SK-N-SH (cell line): ENCODE measurements around the gene DIP2A. TPM values are rescaled to one million over a fixed set of nuclear protein-coding genes. Genes with fewer than 3 reads are reported as not detected.
A peak's percentile ranks its signal among the peaks of the same experiment; 100 is the strongest.

Experiments
- CTCF ChIA-PET: fragments of 300-600, 350-600 bp; formaldehyde crosslinking; extraction: SDS; loops from one replicate; lab custom pipeline; 2021; lab: Yijun Ruan, JAX
- POLR2A ChIA-PET: fragments of 350-600 bp; sonication (Branson Sonifier 250); formaldehyde crosslinking; extraction: SDS; loops from one replicate; lab custom pipeline; 2020; ENCODE audit warnings: antibody characterized with exemption, inconsistent platforms; lab: Yijun Ruan, JAX
- DNase-seq: peaks from one replicate; pipeline ENCODE4 v3.0.0; 2012
- H2AFZ ChIP-seq: fragments of 200-600 bp; sonication (generic); 2 replicates; pipeline ENCODE4 v1.8.1; 2016; ENCODE audit warnings: antibody characterized with exemption, mild to moderate bottlenecking, low read depth
- H3F3A ChIP-seq: fragments of 200-600 bp; sonication (generic); replicated peaks from 2 replicates; pipeline ENCODE3; 2016; ENCODE audit warnings: antibody characterized with exemption, mild to moderate bottlenecking; ENCODE audit not compliant: insufficient read depth
- H3K27ac ChIP-seq, 2 experiments: fragments of 200-500 bp in 1 of 2; fragments of 200-600 bp in 1 of 2; sonication (Bioruptor generic) in 1 of 2; sonication (generic), shearing (Covaris generic) in 1 of 2; 2 replicates each; pipeline versions ENCODE4 v1.5.1 to v1.6.1; 2014 to 2016; ENCODE audit warnings: low read depth in 2 of 2, inconsistent platforms in 1 of 2, low read length in 1 of 2, mild to moderate bottlenecking in 1 of 2, mixed read lengths in 1 of 2
- H3K27me3 ChIP-seq: fragments of 200-600 bp; sonication (generic), shearing (Covaris generic); 2 replicates; pipeline ENCODE4 v1.6.1; 2016; ENCODE audit warnings: mixed run types; ENCODE audit not compliant: insufficient read depth
- H3K36me3 ChIP-seq, 2 experiments: fragments of 200-500 bp in 1 of 2; fragments of 200-600 bp in 1 of 2; sonication (Bioruptor generic) in 1 of 2; sonication (generic) in 1 of 2; replicated peaks in 1 of 2; 2 replicates each; pipeline versions ENCODE3 to v1.5.1; 2014 to 2016; ENCODE audit warnings: low read length in 1 of 2, mild to moderate bottlenecking in 1 of 2; ENCODE audit not compliant: insufficient read depth in 2 of 2, control insufficient read depth in 1 of 2
- H3K4me1 ChIP-seq, 2 experiments: fragments of 200-500 bp in 1 of 2; fragments of 200-600 bp in 1 of 2; sonication (Bioruptor generic) in 1 of 2; sonication (generic), shearing (Covaris generic) in 1 of 2; 2 replicates each; pipeline versions ENCODE4 v1.5.1 to v1.6.1; 2014 to 2016; ENCODE audit warnings: low read depth in 1 of 2, low read length in 1 of 2, mixed run types in 1 of 2; ENCODE audit not compliant: insufficient read depth in 2 of 2, control insufficient read depth in 1 of 2
- H3K4me2 ChIP-seq: fragments of 200-600 bp; sonication (generic), shearing (Covaris generic); 2 replicates; pipeline ENCODE4 v1.6.1; 2017; ENCODE audit warnings: mixed run types
- H3K4me3 ChIP-seq, 2 experiments: fragments of 200-500 bp in 1 of 2; fragments of 200-600 bp in 1 of 2; sonication (Bioruptor generic) in 1 of 2; sonication (generic), shearing (Covaris generic) in 1 of 2; 2 replicates each; pipeline versions ENCODE4 v1.5.1 to v1.8.1; 2014 to 2016; ENCODE audit warnings: low read depth in 2 of 2, inconsistent platforms in 1 of 2, low read length in 1 of 2, mild to moderate bottlenecking in 1 of 2, mixed read lengths in 1 of 2, moderate library complexity in 1 of 2
- H3K79me2 ChIP-seq: fragments of 200-600 bp; sonication (generic); 2 replicates; pipeline ENCODE4 v1.8.1; 2017; ENCODE audit warnings: mild to moderate bottlenecking; ENCODE audit not compliant: insufficient read depth
- H3K9ac ChIP-seq: fragments of 200-600 bp; sonication (generic); 2 replicates; pipeline ENCODE4 v1.6.1; 2017; ENCODE audit warnings: mixed run types
- H3K9me2 ChIP-seq: fragments of 200-600 bp; sonication (generic); 2 replicates; pipeline ENCODE4 v1.6.1; 2017; ENCODE audit warnings: mixed run types
- H3K9me3 ChIP-seq: fragments of 200-600 bp; sonication (generic); 2 replicates; pipeline ENCODE4 v1.6.1; 2017; ENCODE audit warnings: mixed run types, mild to moderate bottlenecking, moderate library complexity
- H4K20me1 ChIP-seq: fragments of 200-600 bp; sonication (generic); 2 replicates; pipeline ENCODE4 v1.6.1; 2017; ENCODE audit warnings: mild to moderate bottlenecking, mixed run types; ENCODE audit not compliant: insufficient read depth
- CHD2 ChIP-seq: fragments of 150-350 bp; IDR thresholded peaks from 2 replicates; pipeline ENCODE4 v1.6.1; 2018; ENCODE audit warnings: low read length; ENCODE audit not compliant: partially characterized antibody
- FOXM1 ChIP-seq: IDR thresholded peaks from 2 replicates; pipeline ENCODE4 v1.4.0; 2012; ENCODE audit warnings: low read depth, mild to moderate bottlenecking
- GABPA ChIP-seq: IDR thresholded peaks from 2 replicates; pipeline ENCODE4 v1.4.0; 2012; ENCODE audit warnings: low read depth, mild to moderate bottlenecking
- JUND ChIP-seq: IDR thresholded peaks from 2 replicates; pipeline ENCODE4 v1.4.0; 2012
- MEF2A ChIP-seq: IDR thresholded peaks from 2 replicates; pipeline ENCODE4 v1.4.0; 2012; ENCODE audit warnings: low read depth, borderline replicate concordance
- MXI1 ChIP-seq: IDR thresholded peaks from 2 replicates; pipeline ENCODE4 v1.6.1; 2012; ENCODE audit warnings: mild to moderate bottlenecking, low read depth, low read length, improper control_type of control experiment
- RAD21 ChIP-seq: IDR thresholded peaks from 2 replicates; pipeline ENCODE4 v1.6.1; 2012; ENCODE audit warnings: mild to moderate bottlenecking, low read length
- RFX5 ChIP-seq: IDR thresholded peaks from 2 replicates; pipeline ENCODE4 v1.6.1; 2012; ENCODE audit warnings: mild to moderate bottlenecking, improper control_type of control experiment, low read length
- RXRA ChIP-seq: IDR thresholded peaks from 2 replicates; pipeline ENCODE4 v1.4.0; 2012; ENCODE audit warnings: low read depth, mild to moderate bottlenecking, borderline replicate concordance
- SIN3A ChIP-seq: IDR thresholded peaks from 2 replicates; pipeline ENCODE4 v1.6.1; 2012; ENCODE audit warnings: low read depth, mild to moderate bottlenecking, low read length, moderate library complexity, borderline replicate concordance
- TEAD4 ChIP-seq: IDR thresholded peaks from 2 replicates; pipeline ENCODE4 v1.4.0; 2012; ENCODE audit warnings: mild to moderate bottlenecking, borderline replicate concordance; ENCODE audit not compliant: insufficient read depth
- YY1 ChIP-seq: IDR thresholded peaks from 2 replicates; pipeline ENCODE4 v1.4.0; 2012; ENCODE audit warnings: low read depth, mild to moderate bottlenecking
- WGBS: methylation state at CpG from one replicate; pipeline ENCODE4 v1.1.6; 2017; ENCODE audit warnings: low lambda C conversion rate; 5-methylcytosine and 5-hydroxymethylcytosine counted together
- polyA plus RNA-seq, 3 experiments: library from polyadenylated mRNA; depleted of rRNA; stranded (reverse); fragments of >200 nt; gene quantifications; 2 replicates each; pipeline ENCODE4 v1.2.3, GENCODE V29; 2012
- TF ChIP-seq, protein P1 (sequence below): fragments of 150-350 bp; IDR thresholded peaks from 2 replicates; pipeline ENCODE4 v1.6.1; 2017; ENCODE audit warnings: antibody characterized with exemption, low read length, low read depth, borderline replicate concordance
- TF ChIP-seq, protein P2 (sequence below): IDR thresholded peaks from 2 replicates; pipeline ENCODE4 v1.6.1; 2012; ENCODE audit warnings: mild to moderate bottlenecking, low read depth, low read length, moderate library complexity
- TF ChIP-seq, protein P3 (sequence below): IDR thresholded peaks from 2 replicates; pipeline ENCODE4 v1.4.0; 2012; ENCODE audit warnings: low read depth, borderline replicate concordance
- TF ChIP-seq, protein P4 (sequence below): fragments of 200-600 bp; sonication (generic); IDR thresholded peaks from 2 replicates; pipeline ENCODE4 v1.6.1; 2017; ENCODE audit warnings: antibody characterized with exemption, mild to moderate bottlenecking, moderate library complexity
- TF ChIP-seq, protein P5 (sequence below): IDR thresholded peaks from 2 replicates; pipeline ENCODE4; 2012
- TF ChIP-seq, protein P6 (sequence below): IDR thresholded peaks from 2 replicates; pipeline ENCODE4 v1.4.0; 2012; ENCODE audit warnings: low read depth, borderline replicate concordance

The DIP2A gene
- polyA plus RNA-seq, 1 of the 3 experiments (the other 2 are of a cell fraction), result 26.9 TPM

DNA sequence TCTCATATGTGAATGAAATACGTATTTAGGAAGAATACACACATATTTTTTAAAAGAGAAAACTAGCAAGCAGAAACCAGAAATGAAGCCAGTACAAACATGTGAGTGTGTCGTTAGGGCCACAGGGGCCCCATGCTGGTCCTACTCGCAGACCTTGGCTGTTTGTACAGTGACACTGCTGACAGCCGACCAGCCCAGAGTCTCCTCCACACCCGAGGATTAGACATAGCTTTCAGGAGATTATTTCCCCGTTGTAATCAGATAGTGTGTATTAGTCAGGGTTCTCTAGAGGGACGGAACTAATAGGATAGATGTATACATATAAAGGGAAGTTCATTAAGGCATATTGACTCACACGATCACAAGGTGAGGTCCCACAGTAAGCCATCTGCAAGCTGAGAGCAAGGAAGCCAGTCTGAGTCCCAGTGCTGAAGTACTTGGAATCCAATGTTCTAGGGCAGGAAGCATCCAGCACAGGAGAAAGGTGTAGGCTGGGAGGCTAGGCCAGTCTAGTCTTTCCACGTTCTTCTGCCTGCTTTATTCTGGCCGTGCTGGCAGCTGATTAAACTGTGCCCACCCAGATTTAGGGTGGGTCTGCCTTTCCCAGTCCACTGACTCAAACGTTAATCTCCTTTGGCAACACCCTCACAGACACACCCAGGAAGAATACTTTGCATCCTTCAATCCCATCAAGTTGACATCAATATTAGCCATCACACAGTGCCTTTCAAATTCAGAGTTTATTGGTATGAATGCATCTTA lies 51.2 kb downstream of the DIP2A start:
- no peaks in the 10 kb centered on the region for H3K9me2 ChIP-seq
- H3K4me3 ChIP-seq, result no peak overlapping the region
- CTCF ChIA-PET, result interaction anchor here (1.3 kb wide), 1 partner anchor 9 kb away, joined by 3 read pairs; no protein-coding TSS in a partner anchor
- H3K9ac ChIP-seq, result no peak overlapping the region
- peak overlapping the region in 1 of 2 experiments; percentile 65; a peak in 2 of 4 replicates for H3K27ac ChIP-seq
- peaks cover 20% of the 10 kb centered on the region for H3K79me2 ChIP-seq
- no peaks in the 10 kb centered on the region for H3K4me1 ChIP-seq
- H3K27me3 ChIP-seq, result no peaks in the 10 kb centered on the region
- H3F3A ChIP-seq, result peaks cover 22% of the 10 kb centered on the region
- TF ChIP-seq, protein P1, sequence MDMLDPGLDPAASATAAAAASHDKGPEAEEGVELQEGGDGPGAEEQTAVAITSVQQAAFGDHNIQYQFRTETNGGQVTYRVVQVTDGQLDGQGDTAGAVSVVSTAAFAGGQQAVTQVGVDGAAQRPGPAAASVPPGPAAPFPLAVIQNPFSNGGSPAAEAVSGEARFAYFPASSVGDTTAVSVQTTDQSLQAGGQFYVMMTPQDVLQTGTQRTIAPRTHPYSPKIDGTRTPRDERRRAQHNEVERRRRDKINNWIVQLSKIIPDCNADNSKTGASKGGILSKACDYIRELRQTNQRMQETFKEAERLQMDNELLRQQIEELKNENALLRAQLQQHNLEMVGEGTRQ, result no peak
- no peak for TF ChIP-seq RFX5
- no peak for TF ChIP-seq FOXM1
- no peak for TF ChIP-seq GABPA
- no peak for TF ChIP-seq CHD2
- no peak for TF ChIP-seq JUND
- no peak for TF ChIP-seq RAD21
- TF ChIP-seq, protein P2, sequence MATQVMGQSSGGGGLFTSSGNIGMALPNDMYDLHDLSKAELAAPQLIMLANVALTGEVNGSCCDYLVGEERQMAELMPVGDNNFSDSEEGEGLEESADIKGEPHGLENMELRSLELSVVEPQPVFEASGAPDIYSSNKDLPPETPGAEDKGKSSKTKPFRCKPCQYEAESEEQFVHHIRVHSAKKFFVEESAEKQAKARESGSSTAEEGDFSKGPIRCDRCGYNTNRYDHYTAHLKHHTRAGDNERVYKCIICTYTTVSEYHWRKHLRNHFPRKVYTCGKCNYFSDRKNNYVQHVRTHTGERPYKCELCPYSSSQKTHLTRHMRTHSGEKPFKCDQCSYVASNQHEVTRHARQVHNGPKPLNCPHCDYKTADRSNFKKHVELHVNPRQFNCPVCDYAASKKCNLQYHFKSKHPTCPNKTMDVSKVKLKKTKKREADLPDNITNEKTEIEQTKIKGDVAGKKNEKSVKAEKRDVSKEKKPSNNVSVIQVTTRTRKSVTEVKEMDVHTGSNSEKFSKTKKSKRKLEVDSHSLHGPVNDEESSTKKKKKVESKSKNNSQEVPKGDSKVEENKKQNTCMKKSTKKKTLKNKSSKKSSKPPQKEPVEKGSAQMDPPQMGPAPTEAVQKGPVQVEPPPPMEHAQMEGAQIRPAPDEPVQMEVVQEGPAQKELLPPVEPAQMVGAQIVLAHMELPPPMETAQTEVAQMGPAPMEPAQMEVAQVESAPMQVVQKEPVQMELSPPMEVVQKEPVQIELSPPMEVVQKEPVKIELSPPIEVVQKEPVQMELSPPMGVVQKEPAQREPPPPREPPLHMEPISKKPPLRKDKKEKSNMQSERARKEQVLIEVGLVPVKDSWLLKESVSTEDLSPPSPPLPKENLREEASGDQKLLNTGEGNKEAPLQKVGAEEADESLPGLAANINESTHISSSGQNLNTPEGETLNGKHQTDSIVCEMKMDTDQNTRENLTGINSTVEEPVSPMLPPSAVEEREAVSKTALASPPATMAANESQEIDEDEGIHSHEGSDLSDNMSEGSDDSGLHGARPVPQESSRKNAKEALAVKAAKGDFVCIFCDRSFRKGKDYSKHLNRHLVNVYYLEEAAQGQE, result no peak
- no peak for TF ChIP-seq YY1
- TF ChIP-seq MXI1, result no peak
- TF ChIP-seq MEF2A, result no peak
- TF ChIP-seq, protein P3, sequence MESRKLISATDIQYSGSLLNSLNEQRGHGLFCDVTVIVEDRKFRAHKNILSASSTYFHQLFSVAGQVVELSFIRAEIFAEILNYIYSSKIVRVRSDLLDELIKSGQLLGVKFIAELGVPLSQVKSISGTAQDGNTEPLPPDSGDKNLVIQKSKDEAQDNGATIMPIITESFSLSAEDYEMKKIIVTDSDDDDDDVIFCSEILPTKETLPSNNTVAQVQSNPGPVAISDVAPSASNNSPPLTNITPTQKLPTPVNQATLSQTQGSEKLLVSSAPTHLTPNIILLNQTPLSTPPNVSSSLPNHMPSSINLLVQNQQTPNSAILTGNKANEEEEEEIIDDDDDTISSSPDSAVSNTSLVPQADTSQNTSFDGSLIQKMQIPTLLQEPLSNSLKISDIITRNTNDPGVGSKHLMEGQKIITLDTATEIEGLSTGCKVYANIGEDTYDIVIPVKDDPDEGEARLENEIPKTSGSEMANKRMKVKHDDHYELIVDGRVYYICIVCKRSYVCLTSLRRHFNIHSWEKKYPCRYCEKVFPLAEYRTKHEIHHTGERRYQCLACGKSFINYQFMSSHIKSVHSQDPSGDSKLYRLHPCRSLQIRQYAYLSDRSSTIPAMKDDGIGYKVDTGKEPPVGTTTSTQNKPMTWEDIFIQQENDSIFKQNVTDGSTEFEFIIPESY, result no peak
- TF ChIP-seq, protein P4, sequence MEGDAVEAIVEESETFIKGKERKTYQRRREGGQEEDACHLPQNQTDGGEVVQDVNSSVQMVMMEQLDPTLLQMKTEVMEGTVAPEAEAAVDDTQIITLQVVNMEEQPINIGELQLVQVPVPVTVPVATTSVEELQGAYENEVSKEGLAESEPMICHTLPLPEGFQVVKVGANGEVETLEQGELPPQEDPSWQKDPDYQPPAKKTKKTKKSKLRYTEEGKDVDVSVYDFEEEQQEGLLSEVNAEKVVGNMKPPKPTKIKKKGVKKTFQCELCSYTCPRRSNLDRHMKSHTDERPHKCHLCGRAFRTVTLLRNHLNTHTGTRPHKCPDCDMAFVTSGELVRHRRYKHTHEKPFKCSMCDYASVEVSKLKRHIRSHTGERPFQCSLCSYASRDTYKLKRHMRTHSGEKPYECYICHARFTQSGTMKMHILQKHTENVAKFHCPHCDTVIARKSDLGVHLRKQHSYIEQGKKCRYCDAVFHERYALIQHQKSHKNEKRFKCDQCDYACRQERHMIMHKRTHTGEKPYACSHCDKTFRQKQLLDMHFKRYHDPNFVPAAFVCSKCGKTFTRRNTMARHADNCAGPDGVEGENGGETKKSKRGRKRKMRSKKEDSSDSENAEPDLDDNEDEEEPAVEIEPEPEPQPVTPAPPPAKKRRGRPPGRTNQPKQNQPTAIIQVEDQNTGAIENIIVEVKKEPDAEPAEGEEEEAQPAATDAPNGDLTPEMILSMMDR, result no peak
- TF ChIP-seq SIN3A, result no peak
- TF ChIP-seq RXRA, result no peak
- no peak for TF ChIP-seq TEAD4
- TF ChIP-seq, protein P5, sequence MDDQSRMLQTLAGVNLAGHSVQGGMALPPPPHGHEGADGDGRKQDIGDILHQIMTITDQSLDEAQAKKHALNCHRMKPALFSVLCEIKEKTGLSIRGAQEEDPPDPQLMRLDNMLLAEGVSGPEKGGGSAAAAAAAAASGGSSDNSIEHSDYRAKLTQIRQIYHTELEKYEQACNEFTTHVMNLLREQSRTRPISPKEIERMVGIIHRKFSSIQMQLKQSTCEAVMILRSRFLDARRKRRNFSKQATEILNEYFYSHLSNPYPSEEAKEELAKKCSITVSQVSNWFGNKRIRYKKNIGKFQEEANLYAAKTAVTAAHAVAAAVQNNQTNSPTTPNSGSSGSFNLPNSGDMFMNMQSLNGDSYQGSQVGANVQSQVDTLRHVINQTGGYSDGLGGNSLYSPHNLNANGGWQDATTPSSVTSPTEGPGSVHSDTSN, result no peak
- TF ChIP-seq, protein P6, sequence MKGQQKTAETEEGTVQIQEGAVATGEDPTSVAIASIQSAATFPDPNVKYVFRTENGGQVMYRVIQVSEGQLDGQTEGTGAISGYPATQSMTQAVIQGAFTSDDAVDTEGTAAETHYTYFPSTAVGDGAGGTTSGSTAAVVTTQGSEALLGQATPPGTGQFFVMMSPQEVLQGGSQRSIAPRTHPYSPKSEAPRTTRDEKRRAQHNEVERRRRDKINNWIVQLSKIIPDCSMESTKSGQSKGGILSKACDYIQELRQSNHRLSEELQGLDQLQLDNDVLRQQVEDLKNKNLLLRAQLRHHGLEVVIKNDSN, result no peak
- no peak overlapping the region for H2AFZ ChIP-seq
- H4K20me1 ChIP-seq, result no peaks in the 10 kb centered on the region
- 50% methylated on average over 11 of the region's 11 CpGs for WGBS
- H3K9me3 ChIP-seq, result no peaks in the 10 kb centered on the region
- DNase-seq, result no peak
- no peak overlapping the region for H3K4me2 ChIP-seq
- peaks cover 23 to 71% of the 10 kb centered on the region in 2 experiments for H3K36me3 ChIP-seq
- POLR2A ChIA-PET, result interaction anchor here (0.7 kb wide), 1 partner anchor 26 kb away, joined by 3 read pairs; no protein-coding TSS in a partner anchor
